HepG2 (cell line): ENCODE data around the gene SESN2. TPM values are rescaled to one million over a fixed set of nuclear protein-coding genes. Genes with fewer than 3 reads are reported as not detected.

Experiments used
- ATAC-seq: fragments of 200-7000 bp; cut with Tn5 transposase; 3 replicates; pipeline ENCODE4 v1.9.1; 2020; ENCODE audit warnings: mild to moderate bottlenecking, moderate library complexity
- BruUV-seq: library from RNA; stranded (reverse); fragments of 400-500 nt; replicated peaks from 2 replicates; lab custom pipeline; 2021; lab: Mats Ljungman, UMichigan
- CTCF ChIA-PET: fragments of 300-600 bp; formaldehyde crosslinking; extraction: SDS; loops from one replicate; lab custom pipeline; 2021; ENCODE audit warnings: low total read pairs, inconsistent platforms, low intra/inter-chr PET ratio; lab: Yijun Ruan, JAX
- POLR2A ChIA-PET: fragments of 350-600 bp; sonication (Branson Sonifier 250); formaldehyde crosslinking; loops from one replicate; lab custom pipeline; 2020; ENCODE audit warnings: antibody characterized with exemption, inconsistent platforms; lab: Yijun Ruan, JAX
- DNase-seq: peaks from one replicate; pipeline ENCODE4 v3.0.0-alpha.2; 2015; ENCODE audit warnings: low spot score
- FAIRE-seq: peaks from 3 replicates; lab custom pipeline; 2011; peaks lifted over from hg19 to GRCh38; lab: Jason Lieb, UNC
- H2AFZ ChIP-seq: one replicate; pipeline ENCODE4 v1.6.1; 2011; ENCODE audit warnings: low read length, inconsistent platforms
- H3K27ac ChIP-seq: fragments of 300-600 bp; 3 replicates; pipeline ENCODE4 v1.8.0; 2011; ENCODE audit warnings: mixed run types, mild to moderate bottlenecking, mixed read lengths, low read length, inconsistent platforms; ENCODE audit not compliant: insufficient read depth; ENCODE audit errors: extremely low read length
- H3K27me3 ChIP-seq, 2 experiments: fragments of 200-600 bp in 1 of 2; 2 replicates in 1 of 2; 3 replicates in 1 of 2; pipeline versions ENCODE4 v1.6.0 to v1.8.0; 2011; ENCODE audit warnings: low read length in 2 of 2, mild to moderate bottlenecking in 2 of 2, moderate library complexity in 2 of 2, inconsistent platforms in 1 of 2; ENCODE audit not compliant: insufficient read depth in 2 of 2, control insufficient read depth in 1 of 2
- H3K36me3 ChIP-seq, 2 experiments: fragments of 200-600 bp in 1 of 2; replicated peaks in 1 of 2; 2 replicates in 1 of 2; 3 replicates in 1 of 2; pipeline versions ENCODE4 v1.5.1 to v1.8.0; 2011; ENCODE audit warnings: low read length in 2 of 2, inconsistent platforms in 1 of 2; ENCODE audit not compliant: insufficient read depth in 2 of 2, control insufficient read depth in 1 of 2
- H3K4me1 ChIP-seq: 2 replicates; pipeline ENCODE4 v1.5.1; 2012; ENCODE audit warnings: low read length, inconsistent platforms; ENCODE audit not compliant: insufficient read depth
- H3K4me2 ChIP-seq: 2 replicates; pipeline ENCODE4 v1.6.0; 2011; ENCODE audit warnings: low read depth, low read length, inconsistent platforms
- H3K4me3 ChIP-seq, 3 experiments: fragments of 200-600 bp in 1 of 3; sonication (generic), shearing (Covaris generic) in 1 of 3; replicated peaks in 1 of 3; 2 replicates each; pipeline ENCODE4 v1.5.1; 2011 to 2016; ENCODE audit warnings: low read length in 3 of 3, inconsistent platforms in 2 of 3, low read depth in 2 of 3, mild to moderate bottlenecking in 2 of 3, control low read depth in 1 of 3, mixed read lengths in 1 of 3; ENCODE audit not compliant: insufficient read depth in 1 of 3
- H3K79me2 ChIP-seq: one replicate; pipeline ENCODE4 v1.6.1; 2011; ENCODE audit warnings: low read length, inconsistent platforms; ENCODE audit not compliant: insufficient read depth
- H3K9ac ChIP-seq: 2 replicates; pipeline ENCODE4 v1.6.0; 2011; ENCODE audit warnings: mild to moderate bottlenecking, low read depth, low read length, inconsistent platforms; ENCODE audit not compliant: insufficient read depth
- H3K9me3 ChIP-seq: 2 replicates; pipeline ENCODE4 v1.5.1; 2012; ENCODE audit warnings: mild to moderate bottlenecking, low read length
- H4K20me1 ChIP-seq: 2 replicates; pipeline ENCODE4 v1.6.0; 2011; ENCODE audit warnings: inconsistent platforms, mild to moderate bottlenecking, low read length, moderate library complexity; ENCODE audit not compliant: insufficient read depth
- ADNP ChIP-seq: sonication (generic); formaldehyde crosslinking; IDR thresholded peaks from 2 replicates; pipeline ENCODE4 v1.4.0; 2020; ENCODE audit warnings: missing genetic modification reagents
- HDAC6 ChIP-seq: fragments of 200-600 bp; sonication (generic); IDR thresholded peaks from 2 replicates; pipeline ENCODE4 v1.7.0; 2017; ENCODE audit warnings: mild to moderate bottlenecking, antibody characterized with exemption, low read length, low read depth
- HNRNPH1 ChIP-seq: fragments of 200-400 bp; formaldehyde crosslinking; optimal IDR thresholded peaks from 2 replicates; pipeline ENCODE3; 2017; ENCODE audit warnings: mild to moderate bottlenecking, low read depth, low read length
- NCOA1 ChIP-seq: sonication (generic); formaldehyde crosslinking; IDR thresholded peaks from 2 replicates; pipeline ENCODE4 v1.9.0; 2021; ENCODE audit warnings: missing genetic modification reagents
- RARG ChIP-seq: sonication (generic); formaldehyde crosslinking; IDR thresholded peaks from 2 replicates; pipeline ENCODE4 v1.4.0; 2020; ENCODE audit warnings: low read depth, mild to moderate bottlenecking, missing genetic modification reagents
- ZFX ChIP-seq: sonication (generic); formaldehyde crosslinking; IDR thresholded peaks from 2 replicates; pipeline ENCODE4 v1.4.0; 2020; ENCODE audit warnings: mild to moderate bottlenecking, low read depth, missing genetic modification reagents, moderate library complexity
- ZMYM3 ChIP-seq: sonication (generic); formaldehyde crosslinking; IDR thresholded peaks from 2 replicates; pipeline ENCODE4 v1.5.1; 2020; ENCODE audit warnings: mild to moderate bottlenecking, missing genetic modification reagents
- ZNF225 ChIP-seq: sonication (generic); formaldehyde crosslinking; IDR thresholded peaks from 2 replicates; pipeline ENCODE4 v1.4.0; 2020; ENCODE audit warnings: mild to moderate bottlenecking, missing genetic modification reagents
- ZNF577 ChIP-seq: sonication (generic); formaldehyde crosslinking; IDR thresholded peaks from 2 replicates; pipeline ENCODE4 v1.4.0; 2020; ENCODE audit warnings: mild to moderate bottlenecking, low read depth, missing genetic modification reagents, borderline replicate concordance
- WGBS: methylation state at CpG from one replicate; pipeline ENCODE4 v1.1.6; 2017; ENCODE audit warnings: low lambda C conversion rate; 5-methylcytosine and 5-hydroxymethylcytosine counted together
- in situ Hi-C: cut with HindIII; loops from 2 replicates; pipeline ENCODE4 v1.10.0; 2017; ENCODE audit warnings: low pct_unique_long_range_greater_than_20kb; ENCODE audit not compliant: extremely low pct_ligation_motif_present
- intact Hi-C: fragments of 100-400 bp; cut with micrococcal nuclease; formaldehyde crosslinking; loops from one replicate; pipeline ENCODE4 v1.10.0; 2022; ENCODE audit not compliant: unreplicated experiment
- polyA plus RNA-seq, 8 experiments: library from polyadenylated mRNA; depleted of rRNA in 3 of 8; stranded (reverse) in 7 of 8; unstranded in 1 of 8; fragments of >200 nt; fragmentation: Illumina TruSeq in 4 of 8; extraction: Trizol in 4 of 8; gene quantifications; 2 replicates each; pipeline versions ENCODE4 v1.2.1 to v1.2.3, GENCODE V29; 2011 to 2016; ENCODE audit warnings: low read depth in 4 of 8, missing spikeins in 1 of 8, mixed read lengths in 1 of 8; ENCODE audit not compliant: insufficient read depth in 1 of 8
- total RNA-seq, 5 experiments: library from RNA; depleted of rRNA; stranded (reverse); fragments of >200 nt; fragmentation: Illumina TruSeq; extraction: Trizol; gene quantifications; 2 replicates each; pipeline ENCODE4 v1.2.3, GENCODE V29; 2016; ENCODE audit warnings: low read depth in 1 of 5
- TF ChIP-seq, protein P1 (sequence below): sonication (generic); formaldehyde crosslinking; IDR thresholded peaks from 2 replicates; pipeline ENCODE4 v1.5.1; 2020; ENCODE audit warnings: mild to moderate bottlenecking, moderate library complexity, missing genetic modification reagents
- TF ChIP-seq, protein P2 (sequence below): sonication (generic); formaldehyde crosslinking; IDR thresholded peaks from 2 replicates; pipeline ENCODE4 v1.4.0; 2020; ENCODE audit warnings: missing genetic modification reagents
- TF ChIP-seq, protein P3 (sequence below), 2 experiments: fragments of 450-650 bp in 1 of 2; sonication (generic) in 1 of 2; formaldehyde crosslinking; IDR thresholded peaks; 2 replicates each; pipeline versions ENCODE4 v1.5.0 to v1.8.0; 2020 to 2022; ENCODE audit warnings: mild to moderate bottlenecking in 1 of 2, missing genetic modification reagents in 1 of 2
- TF ChIP-seq, protein P4 (sequence below): sonication (generic); formaldehyde crosslinking; IDR thresholded peaks from 2 replicates; pipeline ENCODE4 v1.5.0; 2020; ENCODE audit warnings: mild to moderate bottlenecking, missing genetic modification reagents, borderline replicate concordance
- TF ChIP-seq, protein P5 (sequence below): sonication (generic); formaldehyde crosslinking; IDR thresholded peaks from 2 replicates; pipeline ENCODE4 v1.9.0; 2021; ENCODE audit warnings: missing genetic modification reagents, borderline replicate concordance

The SESN2 gene
- total and polyA plus RNA-seq, 2 of the 13 experiments (the other 11 are each of a cell fraction or from before 2014, with no cell fraction given): 13.2 to 19.1 TPM

DNA sequence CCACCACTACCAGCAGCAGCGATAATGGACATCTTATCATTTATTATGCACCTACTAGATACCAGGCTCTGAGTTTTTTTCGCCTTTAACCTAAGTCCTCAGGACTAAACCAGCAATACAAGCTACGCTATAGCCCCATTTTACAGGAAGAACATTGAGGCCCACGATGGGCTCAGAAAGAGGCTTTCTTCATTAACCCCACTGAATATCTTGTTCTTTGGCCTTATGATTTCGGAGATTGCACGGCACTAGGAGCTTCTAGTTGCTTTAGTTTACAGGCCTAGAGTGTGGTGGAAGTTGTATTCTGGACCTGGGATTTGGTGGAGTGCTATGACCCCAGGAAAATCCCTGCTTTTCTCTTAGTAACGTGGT lies 1.5 kb downstream of the SESN2 start:
- BruUV-seq: no TSS peak
- TF ChIP-seq, protein P1, sequence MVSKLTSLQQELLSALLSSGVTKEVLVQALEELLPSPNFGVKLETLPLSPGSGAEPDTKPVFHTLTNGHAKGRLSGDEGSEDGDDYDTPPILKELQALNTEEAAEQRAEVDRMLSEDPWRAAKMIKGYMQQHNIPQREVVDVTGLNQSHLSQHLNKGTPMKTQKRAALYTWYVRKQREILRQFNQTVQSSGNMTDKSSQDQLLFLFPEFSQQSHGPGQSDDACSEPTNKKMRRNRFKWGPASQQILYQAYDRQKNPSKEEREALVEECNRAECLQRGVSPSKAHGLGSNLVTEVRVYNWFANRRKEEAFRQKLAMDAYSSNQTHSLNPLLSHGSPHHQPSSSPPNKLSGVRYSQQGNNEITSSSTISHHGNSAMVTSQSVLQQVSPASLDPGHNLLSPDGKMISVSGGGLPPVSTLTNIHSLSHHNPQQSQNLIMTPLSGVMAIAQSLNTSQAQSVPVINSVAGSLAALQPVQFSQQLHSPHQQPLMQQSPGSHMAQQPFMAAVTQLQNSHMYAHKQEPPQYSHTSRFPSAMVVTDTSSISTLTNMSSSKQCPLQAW: no peak
- peak; percentile 55 for TF ChIP-seq ZMYM3 (CRISPR knock-in tag)
- TF ChIP-seq HDAC6: no peak
- TF ChIP-seq RARG (CRISPR knock-in tag): no peak
- TF ChIP-seq, protein P2, sequence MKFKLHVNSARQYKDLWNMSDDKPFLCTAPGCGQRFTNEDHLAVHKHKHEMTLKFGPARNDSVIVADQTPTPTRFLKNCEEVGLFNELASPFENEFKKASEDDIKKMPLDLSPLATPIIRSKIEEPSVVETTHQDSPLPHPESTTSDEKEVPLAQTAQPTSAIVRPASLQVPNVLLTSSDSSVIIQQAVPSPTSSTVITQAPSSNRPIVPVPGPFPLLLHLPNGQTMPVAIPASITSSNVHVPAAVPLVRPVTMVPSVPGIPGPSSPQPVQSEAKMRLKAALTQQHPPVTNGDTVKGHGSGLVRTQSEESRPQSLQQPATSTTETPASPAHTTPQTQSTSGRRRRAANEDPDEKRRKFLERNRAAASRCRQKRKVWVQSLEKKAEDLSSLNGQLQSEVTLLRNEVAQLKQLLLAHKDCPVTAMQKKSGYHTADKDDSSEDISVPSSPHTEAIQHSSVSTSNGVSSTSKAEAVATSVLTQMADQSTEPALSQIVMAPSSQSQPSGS (CRISPR knock-in tag): no peak
- TF ChIP-seq, protein P3, sequence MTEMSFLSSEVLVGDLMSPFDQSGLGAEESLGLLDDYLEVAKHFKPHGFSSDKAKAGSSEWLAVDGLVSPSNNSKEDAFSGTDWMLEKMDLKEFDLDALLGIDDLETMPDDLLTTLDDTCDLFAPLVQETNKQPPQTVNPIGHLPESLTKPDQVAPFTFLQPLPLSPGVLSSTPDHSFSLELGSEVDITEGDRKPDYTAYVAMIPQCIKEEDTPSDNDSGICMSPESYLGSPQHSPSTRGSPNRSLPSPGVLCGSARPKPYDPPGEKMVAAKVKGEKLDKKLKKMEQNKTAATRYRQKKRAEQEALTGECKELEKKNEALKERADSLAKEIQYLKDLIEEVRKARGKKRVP (CRISPR knock-in tag; IDR thresholded peaks at IDR 0.05): no peak
- no peak for TF ChIP-seq ZNF577 (CRISPR knock-in tag)
- TF ChIP-seq, protein P4, sequence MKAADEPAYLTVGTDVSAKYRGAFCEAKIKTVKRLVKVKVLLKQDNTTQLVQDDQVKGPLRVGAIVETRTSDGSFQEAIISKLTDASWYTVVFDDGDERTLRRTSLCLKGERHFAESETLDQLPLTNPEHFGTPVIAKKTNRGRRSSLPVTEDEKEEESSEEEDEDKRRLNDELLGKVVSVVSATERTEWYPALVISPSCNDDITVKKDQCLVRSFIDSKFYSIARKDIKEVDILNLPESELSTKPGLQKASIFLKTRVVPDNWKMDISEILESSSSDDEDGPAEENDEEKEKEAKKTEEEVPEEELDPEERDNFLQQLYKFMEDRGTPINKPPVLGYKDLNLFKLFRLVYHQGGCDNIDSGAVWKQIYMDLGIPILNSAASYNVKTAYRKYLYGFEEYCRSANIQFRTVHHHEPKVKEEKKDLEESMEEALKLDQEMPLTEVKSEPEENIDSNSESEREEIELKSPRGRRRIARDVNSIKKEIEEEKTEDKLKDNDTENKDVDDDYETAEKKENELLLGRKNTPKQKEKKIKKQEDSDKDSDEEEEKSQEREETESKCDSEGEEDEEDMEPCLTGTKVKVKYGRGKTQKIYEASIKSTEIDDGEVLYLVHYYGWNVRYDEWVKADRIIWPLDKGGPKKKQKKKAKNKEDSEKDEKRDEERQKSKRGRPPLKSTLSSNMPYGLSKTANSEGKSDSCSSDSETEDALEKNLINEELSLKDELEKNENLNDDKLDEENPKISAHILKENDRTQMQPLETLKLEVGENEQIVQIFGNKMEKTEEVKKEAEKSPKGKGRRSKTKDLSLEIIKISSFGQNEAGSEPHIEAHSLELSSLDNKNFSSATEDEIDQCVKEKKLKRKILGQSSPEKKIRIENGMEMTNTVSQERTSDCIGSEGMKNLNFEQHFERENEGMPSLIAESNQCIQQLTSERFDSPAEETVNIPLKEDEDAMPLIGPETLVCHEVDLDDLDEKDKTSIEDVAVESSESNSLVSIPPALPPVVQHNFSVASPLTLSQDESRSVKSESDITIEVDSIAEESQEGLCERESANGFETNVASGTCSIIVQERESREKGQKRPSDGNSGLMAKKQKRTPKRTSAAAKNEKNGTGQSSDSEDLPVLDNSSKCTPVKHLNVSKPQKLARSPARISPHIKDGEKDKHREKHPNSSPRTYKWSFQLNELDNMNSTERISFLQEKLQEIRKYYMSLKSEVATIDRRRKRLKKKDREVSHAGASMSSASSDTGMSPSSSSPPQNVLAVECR (CRISPR knock-in tag): no peak
- TF ChIP-seq NCOA1 (CRISPR knock-in tag): no peak
- 0 out of 2 replicates have a peak, but pooled peaks have one; percentile 30 for TF ChIP-seq ZFX (CRISPR knock-in tag)
- TF ChIP-seq ZNF225 (CRISPR knock-in tag): no peak
- 0 out of 2 replicates have a peak, but pooled peaks have one; percentile 18 for TF ChIP-seq ADNP (CRISPR knock-in tag)
- TF ChIP-seq, protein P5, sequence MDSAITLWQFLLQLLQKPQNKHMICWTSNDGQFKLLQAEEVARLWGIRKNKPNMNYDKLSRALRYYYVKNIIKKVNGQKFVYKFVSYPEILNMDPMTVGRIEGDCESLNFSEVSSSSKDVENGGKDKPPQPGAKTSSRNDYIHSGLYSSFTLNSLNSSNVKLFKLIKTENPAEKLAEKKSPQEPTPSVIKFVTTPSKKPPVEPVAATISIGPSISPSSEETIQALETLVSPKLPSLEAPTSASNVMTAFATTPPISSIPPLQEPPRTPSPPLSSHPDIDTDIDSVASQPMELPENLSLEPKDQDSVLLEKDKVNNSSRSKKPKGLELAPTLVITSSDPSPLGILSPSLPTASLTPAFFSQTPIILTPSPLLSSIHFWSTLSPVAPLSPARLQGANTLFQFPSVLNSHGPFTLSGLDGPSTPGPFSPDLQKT (CRISPR knock-in tag): no peak
- TF ChIP-seq HNRNPH1: no peak

More for the DNA sequence above, 1.5 kb downstream of the SESN2 start:
- Histone ChIP-seq H3K4me1 (peaks cover 70% of the 10 kb centered on the region), H3K79me2 (peaks cover 58% of the 10 kb centered on the region), H3K27ac (no peak overlapping the region), H4K20me1 (peaks cover 40% of the 10 kb centered on the region), H3K9ac (peak overlapping the region; percentile 92), H3K4me2 (peak overlapping the region; percentile 80), H3K36me3 (peaks cover 0 to 2% of the 10 kb centered on the region in 2 experiments; a peak in 1 of 5 replicates), H3K4me3 (peak overlapping the region; percentile 98 to 99 (median 99)), H2AFZ (no peak overlapping the region), H3K27me3 (peaks cover 0 to under 1% of the 10 kb centered on the region in 2 experiments; a peak in 1 of 5 replicates), H3K9me3 (no peaks in the 10 kb centered on the region)
- CTCF ChIA-PET: no interaction called here
- no peak for FAIRE-seq
- WGBS: 22% methylated on average over 7 of the region's 7 CpGs
- DNase-seq: no peak
- intact Hi-C loops: loop anchor here (10.0 kb wide), 1 partner anchor 64 kb away; the partner anchor contains the start of gene MED18
- in situ Hi-C loops: no loop called here
- POLR2A ChIA-PET: interaction anchor here (0.9 to 2.8 kb wide), 6 partner anchors 9 to 109 kb away, joined by 3 to 12 read pairs (median 6); partner anchors contain the start of genes ATP5IF1, MED18 and PHACTR4
- ATAC-seq: no peak
